ENCODE data around the gene RPS25. TPM values are rescaled to one million over a fixed set of nuclear protein-coding genes. Genes with fewer than 3 reads are reported as not detected.

The RPS25 gene
- total and polyA plus RNA-seq, 10 of the 15 experiments (the other 5 are each of a cell fraction or from before 2014, with no cell fraction given) = 886 to 3,746 (median 3,066) TPM

DNA sequence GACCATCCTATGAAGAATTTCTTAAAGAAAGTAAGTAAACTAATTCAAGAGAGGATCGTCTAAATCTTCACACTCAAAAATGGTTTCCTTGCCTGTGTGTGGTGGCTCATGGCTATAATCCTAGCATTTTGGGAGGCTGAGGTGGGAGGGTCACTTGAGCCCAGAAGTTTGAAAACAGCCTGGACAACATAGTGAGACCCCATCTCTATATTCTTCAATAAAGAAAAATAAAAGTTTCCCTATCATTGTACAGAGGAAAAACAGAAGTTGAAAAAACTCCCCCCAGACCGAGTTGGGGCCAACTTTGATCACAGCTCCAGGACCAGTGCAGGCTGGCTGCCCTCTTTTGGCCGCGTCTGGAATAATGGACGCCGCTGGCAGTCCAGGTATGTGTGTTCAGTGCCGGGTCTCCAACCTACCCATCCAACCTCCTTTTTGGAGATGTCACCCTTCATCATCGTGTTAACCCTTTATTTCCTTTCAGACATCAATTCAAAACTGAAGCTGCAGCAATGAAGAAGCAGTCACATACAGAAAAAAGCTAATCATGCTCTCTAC, 3.0 kb downstream of the RPS25 start:
- ChIA-PET CTCF (interaction anchor here (0.7 to 2.5 kb wide), 7 partner anchors 12 to 309 kb away, joined by 3 to 8 read pairs (median 3); no protein-coding TSS in a partner anchor), POLR2A (interaction anchor here (1.0 to 1.8 kb wide), 6 partner anchors 13 to 40 kb away, joined by 3 to 9 read pairs (median 3); no protein-coding TSS in a partner anchor), SMC1A (ENCODE audit: uncharacterized antibody, unreplicated experiment) (interaction anchor here (1.1 to 6.4 kb wide), 3 partner anchors 12 to 17 kb away, joined by 4 to 40 read pairs (median 26); partner anchors contain the start of genes CENATAC and SLC37A4), RAD21 (ENCODE audit: unreplicated experiment) (interaction anchor here (0.8 to 1.4 kb wide), 4 partner anchors 10 to 323 kb away, joined by 3 read pairs; partner anchors contain the start of gene SLC37A4)
- Histone ChIP-seq H3K9me3 (replicated peaks; ENCODE audit: control insufficient read depth, insufficient read depth, low read length) (no peaks in the 10 kb centered on the region; the same call in 2 of the 3 replicates), H4K20me1 (ENCODE audit: control insufficient read depth, insufficient read depth) (no peaks in the 10 kb centered on the region), H3K36me3 (ENCODE audit: control insufficient read depth in 2 of 2, insufficient read depth in 2 of 2, low read length in 1 of 2) (peaks cover 17 to 24% of the 10 kb centered on the region in 2 experiments), H3K4me2 (ENCODE audit: control insufficient read depth, insufficient read depth) (no peak overlapping the region), H3K9ac (ENCODE audit: control insufficient read depth, insufficient read depth, low read length) (no peak overlapping the region), H3K4me1 (ENCODE audit: control insufficient read depth, insufficient read depth, low read length) (no peaks in the 10 kb centered on the region; the same call in 1 of the 2 replicates), H3K79me2 (ENCODE audit: control insufficient read depth, insufficient read depth, low read length) (peaks cover 45% of the 10 kb centered on the region), H3K27me3 (replicated peaks in 1 of 2; ENCODE audit: control insufficient read depth in 2 of 2, insufficient read depth in 2 of 2, low read length in 1 of 2) (no peaks in the 10 kb centered on the region), H3K27ac (ENCODE audit: control insufficient read depth, insufficient read depth) (no peak overlapping the region), H2AFZ (ENCODE audit: control insufficient read depth, low read depth, low read length) (no peak overlapping the region), H3K4me3 (no peak overlapping the region)
- intact Hi-C loops (cut with micrococcal nuclease; ENCODE audit: unreplicated experiment) = loop anchor here (5.0 kb wide), 1 partner anchor 87 kb away; the partner anchor contains the start of gene DPAGT1
- no TSS peak for BruUV-seq (replicated peaks)
- no peak for DNase-seq (ENCODE audit: low read depth, low spot score)
- in situ Hi-C loops (cut with MboI) = no loop called here
- WGBS (ENCODE audit: insufficient coverage, insufficient replicate concordance, low lambda C conversion rate, missing lambda C conversion rate) = 86% methylated on average over 8 of the region's 8 CpGs
- no peak for ATAC-seq
- FAIRE-seq = no peak
- TF ChIP-seq FOXM1 (IDR thresholded peaks at IDR 0.05; ENCODE audit: low read depth, low read length) (no peak), RBBP5 (conservative IDR thresholded peaks at IDR 0.05) (no peak), HDAC6 (IDR thresholded peaks at IDR 0.05; ENCODE audit: unreplicated experiment) (no peak), HDAC2 (IDR thresholded peaks at IDR 0.05) (no peak), PAX5 (IDR thresholded peaks at IDR 0.05; ENCODE audit: borderline replicate concordance, low read depth, low read length) (no peak), POLR2AphosphoS5 (IDR thresholded peaks at IDR 0.05; ENCODE audit: low read length) (0 out of 2 replicates have a peak, but pooled peaks have one; percentile 56), RAD21 (IDR thresholded peaks at IDR 0.05; ENCODE audit: insufficient read depth, low read depth, low read length) (no peak)
- TF ChIP-seq, protein P1, sequence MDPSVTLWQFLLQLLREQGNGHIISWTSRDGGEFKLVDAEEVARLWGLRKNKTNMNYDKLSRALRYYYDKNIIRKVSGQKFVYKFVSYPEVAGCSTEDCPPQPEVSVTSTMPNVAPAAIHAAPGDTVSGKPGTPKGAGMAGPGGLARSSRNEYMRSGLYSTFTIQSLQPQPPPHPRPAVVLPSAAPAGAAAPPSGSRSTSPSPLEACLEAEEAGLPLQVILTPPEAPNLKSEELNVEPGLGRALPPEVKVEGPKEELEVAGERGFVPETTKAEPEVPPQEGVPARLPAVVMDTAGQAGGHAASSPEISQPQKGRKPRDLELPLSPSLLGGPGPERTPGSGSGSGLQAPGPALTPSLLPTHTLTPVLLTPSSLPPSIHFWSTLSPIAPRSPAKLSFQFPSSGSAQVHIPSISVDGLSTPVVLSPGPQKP (IDR thresholded peaks at IDR 0.05; ENCODE audit: low read depth, low read length) = no peak
- TF ChIP-seq, protein P2, sequence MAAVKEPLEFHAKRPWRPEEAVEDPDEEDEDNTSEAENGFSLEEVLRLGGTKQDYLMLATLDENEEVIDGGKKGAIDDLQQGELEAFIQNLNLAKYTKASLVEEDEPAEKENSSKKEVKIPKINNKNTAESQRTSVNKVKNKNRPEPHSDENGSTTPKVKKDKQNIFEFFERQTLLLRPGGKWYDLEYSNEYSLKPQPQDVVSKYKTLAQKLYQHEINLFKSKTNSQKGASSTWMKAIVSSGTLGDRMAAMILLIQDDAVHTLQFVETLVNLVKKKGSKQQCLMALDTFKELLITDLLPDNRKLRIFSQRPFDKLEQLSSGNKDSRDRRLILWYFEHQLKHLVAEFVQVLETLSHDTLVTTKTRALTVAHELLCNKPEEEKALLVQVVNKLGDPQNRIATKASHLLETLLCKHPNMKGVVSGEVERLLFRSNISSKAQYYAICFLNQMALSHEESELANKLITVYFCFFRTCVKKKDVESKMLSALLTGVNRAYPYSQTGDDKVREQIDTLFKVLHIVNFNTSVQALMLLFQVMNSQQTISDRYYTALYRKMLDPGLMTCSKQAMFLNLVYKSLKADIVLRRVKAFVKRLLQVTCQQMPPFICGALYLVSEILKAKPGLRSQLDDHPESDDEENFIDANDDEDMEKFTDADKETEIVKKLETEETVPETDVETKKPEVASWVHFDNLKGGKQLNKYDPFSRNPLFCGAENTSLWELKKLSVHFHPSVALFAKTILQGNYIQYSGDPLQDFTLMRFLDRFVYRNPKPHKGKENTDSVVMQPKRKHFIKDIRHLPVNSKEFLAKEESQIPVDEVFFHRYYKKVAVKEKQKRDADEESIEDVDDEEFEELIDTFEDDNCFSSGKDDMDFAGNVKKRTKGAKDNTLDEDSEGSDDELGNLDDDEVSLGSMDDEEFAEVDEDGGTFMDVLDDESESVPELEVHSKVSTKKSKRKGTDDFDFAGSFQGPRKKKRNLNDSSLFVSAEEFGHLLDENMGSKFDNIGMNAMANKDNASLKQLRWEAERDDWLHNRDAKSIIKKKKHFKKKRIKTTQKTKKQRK (IDR thresholded peaks at IDR 0.05; ENCODE audit: low read depth, low read length) = no peak
- TF ChIP-seq, protein P3, sequence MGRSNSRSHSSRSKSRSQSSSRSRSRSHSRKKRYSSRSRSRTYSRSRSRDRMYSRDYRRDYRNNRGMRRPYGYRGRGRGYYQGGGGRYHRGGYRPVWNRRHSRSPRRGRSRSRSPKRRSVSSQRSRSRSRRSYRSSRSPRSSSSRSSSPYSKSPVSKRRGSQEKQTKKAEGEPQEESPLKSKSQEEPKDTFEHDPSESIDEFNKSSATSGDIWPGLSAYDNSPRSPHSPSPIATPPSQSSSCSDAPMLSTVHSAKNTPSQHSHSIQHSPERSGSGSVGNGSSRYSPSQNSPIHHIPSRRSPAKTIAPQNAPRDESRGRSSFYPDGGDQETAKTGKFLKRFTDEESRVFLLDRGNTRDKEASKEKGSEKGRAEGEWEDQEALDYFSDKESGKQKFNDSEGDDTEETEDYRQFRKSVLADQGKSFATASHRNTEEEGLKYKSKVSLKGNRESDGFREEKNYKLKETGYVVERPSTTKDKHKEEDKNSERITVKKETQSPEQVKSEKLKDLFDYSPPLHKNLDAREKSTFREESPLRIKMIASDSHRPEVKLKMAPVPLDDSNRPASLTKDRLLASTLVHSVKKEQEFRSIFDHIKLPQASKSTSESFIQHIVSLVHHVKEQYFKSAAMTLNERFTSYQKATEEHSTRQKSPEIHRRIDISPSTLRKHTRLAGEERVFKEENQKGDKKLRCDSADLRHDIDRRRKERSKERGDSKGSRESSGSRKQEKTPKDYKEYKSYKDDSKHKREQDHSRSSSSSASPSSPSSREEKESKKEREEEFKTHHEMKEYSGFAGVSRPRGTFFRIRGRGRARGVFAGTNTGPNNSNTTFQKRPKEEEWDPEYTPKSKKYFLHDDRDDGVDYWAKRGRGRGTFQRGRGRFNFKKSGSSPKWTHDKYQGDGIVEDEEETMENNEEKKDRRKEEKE (IDR thresholded peaks at IDR 0.05) = no peak
- TF ChIP-seq, protein P4, sequence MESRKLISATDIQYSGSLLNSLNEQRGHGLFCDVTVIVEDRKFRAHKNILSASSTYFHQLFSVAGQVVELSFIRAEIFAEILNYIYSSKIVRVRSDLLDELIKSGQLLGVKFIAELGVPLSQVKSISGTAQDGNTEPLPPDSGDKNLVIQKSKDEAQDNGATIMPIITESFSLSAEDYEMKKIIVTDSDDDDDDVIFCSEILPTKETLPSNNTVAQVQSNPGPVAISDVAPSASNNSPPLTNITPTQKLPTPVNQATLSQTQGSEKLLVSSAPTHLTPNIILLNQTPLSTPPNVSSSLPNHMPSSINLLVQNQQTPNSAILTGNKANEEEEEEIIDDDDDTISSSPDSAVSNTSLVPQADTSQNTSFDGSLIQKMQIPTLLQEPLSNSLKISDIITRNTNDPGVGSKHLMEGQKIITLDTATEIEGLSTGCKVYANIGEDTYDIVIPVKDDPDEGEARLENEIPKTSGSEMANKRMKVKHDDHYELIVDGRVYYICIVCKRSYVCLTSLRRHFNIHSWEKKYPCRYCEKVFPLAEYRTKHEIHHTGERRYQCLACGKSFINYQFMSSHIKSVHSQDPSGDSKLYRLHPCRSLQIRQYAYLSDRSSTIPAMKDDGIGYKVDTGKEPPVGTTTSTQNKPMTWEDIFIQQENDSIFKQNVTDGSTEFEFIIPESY (IDR thresholded peaks at IDR 0.05) = peak; percentile 59; the same call in 1 of the 2 replicates
- TF ChIP-seq, protein P5, sequence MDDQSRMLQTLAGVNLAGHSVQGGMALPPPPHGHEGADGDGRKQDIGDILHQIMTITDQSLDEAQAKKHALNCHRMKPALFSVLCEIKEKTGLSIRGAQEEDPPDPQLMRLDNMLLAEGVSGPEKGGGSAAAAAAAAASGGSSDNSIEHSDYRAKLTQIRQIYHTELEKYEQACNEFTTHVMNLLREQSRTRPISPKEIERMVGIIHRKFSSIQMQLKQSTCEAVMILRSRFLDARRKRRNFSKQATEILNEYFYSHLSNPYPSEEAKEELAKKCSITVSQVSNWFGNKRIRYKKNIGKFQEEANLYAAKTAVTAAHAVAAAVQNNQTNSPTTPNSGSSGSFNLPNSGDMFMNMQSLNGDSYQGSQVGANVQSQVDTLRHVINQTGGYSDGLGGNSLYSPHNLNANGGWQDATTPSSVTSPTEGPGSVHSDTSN (IDR thresholded peaks at IDR 0.05; ENCODE audit: insufficient replicate concordance, low read depth, low read length) = no peak
